Liver (tissue), 9 donors: Measurements from ENCODE around the gene PITPNC1. TPM values are rescaled to one million over a fixed set of nuclear protein-coding genes. Genes with fewer than 3 reads are reported as not detected.

Experiments used
- DNase-seq: peaks from one replicate; pipeline ENCODE4 v3.0.0-alpha.2; 2017; ENCODE audit warnings: low spot score
- H3K27ac ChIP-seq, 2 donors: one replicate each; pipeline ENCODE4 v1.7.0; 2013; ENCODE audit warnings: inconsistent platforms in 2 of 2, low read length in 2 of 2, control low read depth in 1 of 2, low read depth in 1 of 2, mild to moderate bottlenecking in 1 of 2
- H3K27me3 ChIP-seq, 4 donors: one replicate each; pipeline versions ENCODE4 v1.6.1 to v1.7.0; 2013; ENCODE audit warnings: low read length in 3 of 4, inconsistent platforms in 1 of 4, mild to moderate bottlenecking in 1 of 4, moderate library complexity in 1 of 4; ENCODE audit not compliant: control insufficient read depth in 4 of 4, insufficient read depth in 4 of 4
- H3K36me3 ChIP-seq, 4 donors: one replicate each; pipeline versions ENCODE4 v1.6.1 to v1.7.0; 2013; ENCODE audit warnings: low read length in 3 of 4, mild to moderate bottlenecking in 3 of 4, low read depth in 1 of 4, moderate library complexity in 1 of 4; ENCODE audit not compliant: control insufficient read depth in 4 of 4, insufficient read depth in 3 of 4
- H3K4me1 ChIP-seq, 4 donors: one replicate each; pipeline versions ENCODE4 v1.6.1 to v1.7.0; 2013; ENCODE audit warnings: low read length in 3 of 4, mild to moderate bottlenecking in 3 of 4, moderate library complexity in 1 of 4; ENCODE audit not compliant: control insufficient read depth in 4 of 4, insufficient read depth in 4 of 4
- H3K4me3 ChIP-seq, 3 donors: one replicate each; pipeline versions ENCODE4 v1.6.1 to v1.7.0; 2013; ENCODE audit warnings: low read length in 3 of 3, control low read depth in 1 of 3, low read depth in 1 of 3, mild to moderate bottlenecking in 1 of 3
- H3K9ac ChIP-seq, 2 donors: one replicate each; pipeline ENCODE4 v1.7.0; 2013; ENCODE audit warnings: low read length in 2 of 2, mild to moderate bottlenecking in 2 of 2, moderate library complexity in 2 of 2, control low read depth in 1 of 2, low read depth in 1 of 2
- H3K9me3 ChIP-seq, 4 donors: one replicate each; pipeline versions ENCODE4 v1.6.1 to v1.7.0; 2013; ENCODE audit warnings: low read length in 3 of 4; ENCODE audit not compliant: control insufficient read depth in 4 of 4
- ATF3 ChIP-seq: IDR thresholded peaks from 2 replicates; pipeline ENCODE4 v1.6.1; 2016; ENCODE audit warnings: antibody characterized with exemption
- EGR1 ChIP-seq, 2 donors: IDR thresholded peaks; 2 replicates each; pipeline ENCODE4 v1.6.1; 2016 to 2018; ENCODE audit warnings: antibody characterized with exemption in 2 of 2, low read depth in 2 of 2
- FOXA1 ChIP-seq: IDR thresholded peaks from 2 replicates; pipeline ENCODE4 v1.6.1; 2016; ENCODE audit warnings: antibody characterized with exemption
- FOXA2 ChIP-seq: IDR thresholded peaks from 2 replicates; pipeline ENCODE4 v1.6.1; 2016; ENCODE audit warnings: antibody characterized with exemption
- GABPA ChIP-seq, 2 donors: IDR thresholded peaks in 1 of 2; conservative IDR thresholded peaks in 1 of 2; 2 replicates each; pipeline ENCODE4 v1.6.1; 2016; ENCODE audit warnings: antibody characterized with exemption in 2 of 2, mild to moderate bottlenecking in 1 of 2, moderate library complexity in 1 of 2
- HNF4A ChIP-seq, 2 donors: conservative IDR thresholded peaks; 2 replicates each; pipeline ENCODE4 v1.6.1; 2016; ENCODE audit warnings: antibody characterized with exemption in 2 of 2, mild to moderate bottlenecking in 2 of 2
- HNF4G ChIP-seq: IDR thresholded peaks from 2 replicates; pipeline ENCODE4 v1.6.1; 2016; ENCODE audit warnings: antibody characterized with exemption
- JUND ChIP-seq, 2 donors: IDR thresholded peaks; 2 replicates each; pipeline ENCODE4 v1.6.1; 2016; ENCODE audit warnings: antibody characterized with exemption in 2 of 2
- NR2F2 ChIP-seq: IDR thresholded peaks from 2 replicates; pipeline ENCODE4 v1.6.1; 2016; ENCODE audit warnings: antibody characterized with exemption
- RAD21 ChIP-seq, 2 donors: IDR thresholded peaks; 2 replicates each; pipeline ENCODE4 v1.6.1; 2016; ENCODE audit warnings: antibody characterized with exemption in 2 of 2, mild to moderate bottlenecking in 2 of 2
- SP1 ChIP-seq: IDR thresholded peaks from 2 replicates; pipeline ENCODE4 v1.6.1; 2018; ENCODE audit warnings: antibody characterized with exemption, mild to moderate bottlenecking
- TAF1 ChIP-seq: conservative IDR thresholded peaks from 2 replicates; pipeline ENCODE4 v1.6.1; 2016; ENCODE audit warnings: antibody characterized with exemption, mild to moderate bottlenecking
- ZBTB33 ChIP-seq: IDR thresholded peaks from 2 replicates; pipeline ENCODE4 v1.6.1; 2016; ENCODE audit warnings: antibody characterized with exemption
- WGBS: extraction: QIAGEN DNeasy Blood & Tissue Kit; methylation state at CpG from one replicate; pipeline ENCODE4 v1.1.7; 2013; 5-methylcytosine and 5-hydroxymethylcytosine counted together
- polyA plus RNA-seq, 2 donors: library from polyadenylated mRNA; stranded (reverse) in 1 of 2; unstranded in 1 of 2; fragments of 200-250 nt in 1 of 2; fragments of >200 nt in 1 of 2; fragmentation: Nextera tagmentation in 1 of 2; extraction: Ambion mirVana in 1 of 2; gene quantifications; one replicate each; pipeline versions ENCODE4 v1.2.1 to v1.2.3, GENCODE V29; 2013 to 2015
- total RNA-seq, 2 donors: library from RNA; depleted of rRNA; stranded (reverse); fragments of >200 nt; gene quantifications; one replicate each; pipeline ENCODE4 v1.2.3, GENCODE V29; 2014
- TF ChIP-seq, protein P1 (sequence below): IDR thresholded peaks from 2 replicates; pipeline ENCODE4 v1.6.1; 2016; ENCODE audit warnings: antibody characterized with exemption
- TF ChIP-seq, protein P2 (sequence below): IDR thresholded peaks from 2 replicates; pipeline ENCODE4 v1.6.1; 2016; ENCODE audit warnings: antibody characterized with exemption, mild to moderate bottlenecking
- TF ChIP-seq, protein P3 (sequence below): fragments of 150-350 bp; IDR thresholded peaks from 2 replicates; pipeline ENCODE4 v1.5.1; 2017; ENCODE audit warnings: improper control_type of control experiment, low read depth, low read length; ENCODE audit not compliant: missing input control
- donor health status: healthy.
- donor health status: healthy.
- donor health status: healthy.
- donor health status: healthy.
- donor health status: healthy.

Gene PITPNC1
- total and polyA plus RNA-seq, 4 donors: 2.3 to 10.2 (median 5.7) TPM

- Histone ChIP-seq H3K27me3 (no peaks in the 10 kb centered on the region), H3K4me3 (no peak overlapping the region), H3K36me3 (no peaks in the 10 kb centered on the region), H3K9ac (no peak overlapping the region), H3K9me3 (no peaks in the 10 kb centered on the region), H3K27ac (no peak overlapping the region), H3K4me1 (no peaks in the 10 kb centered on the region)
- WGBS: 84% methylated on average over 5 of the region's 5 CpGs
- TF ChIP-seq SP1: no peak
- no peak for DNase-seq
Measured at GRCh38 chr17:67519801-67520251, 142.7 kb downstream of the PITPNC1 start.

- WGBS: 70% methylated on average over 13 of the region's 13 CpGs
- Histone ChIP-seq H3K4me1 (no peaks in the 10 kb centered on the region), H3K27me3 (no peaks in the 10 kb centered on the region), H3K9ac (no peak overlapping the region), H3K4me3 (no peak overlapping the region), H3K27ac (no peak overlapping the region), H3K36me3 (no peaks in the 10 kb centered on the region), H3K9me3 (no peaks in the 10 kb centered on the region)
- TF ChIP-seq, protein P1, sequence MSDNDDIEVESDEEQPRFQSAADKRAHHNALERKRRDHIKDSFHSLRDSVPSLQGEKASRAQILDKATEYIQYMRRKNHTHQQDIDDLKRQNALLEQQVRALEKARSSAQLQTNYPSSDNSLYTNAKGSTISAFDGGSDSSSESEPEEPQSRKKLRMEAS: no peak
- TF ChIP-seq ATF3 (no peak), NR2F2 (no peak), GABPA (IDR thresholded peaks at IDR 0.05 in 1 of 2, conservative IDR thresholded peaks at IDR 0.05 in 1 of 2) (no peak), FOXA2 (no peak), TAF1 (no peak), ZBTB33 (no peak), HNF4G (no peak), HNF4A (conservative IDR thresholded peaks at IDR 0.05) (no peak), RAD21 (IDR thresholded peaks at IDR 0.05) (no peak), JUND (IDR thresholded peaks at IDR 0.05) (no peak), EGR1 (IDR thresholded peaks at IDR 0.05; ENCODE audit: low read depth in 2 of 2) (no peak), SP1 (no peak), FOXA1 (no peak)
- TF ChIP-seq, protein P2, sequence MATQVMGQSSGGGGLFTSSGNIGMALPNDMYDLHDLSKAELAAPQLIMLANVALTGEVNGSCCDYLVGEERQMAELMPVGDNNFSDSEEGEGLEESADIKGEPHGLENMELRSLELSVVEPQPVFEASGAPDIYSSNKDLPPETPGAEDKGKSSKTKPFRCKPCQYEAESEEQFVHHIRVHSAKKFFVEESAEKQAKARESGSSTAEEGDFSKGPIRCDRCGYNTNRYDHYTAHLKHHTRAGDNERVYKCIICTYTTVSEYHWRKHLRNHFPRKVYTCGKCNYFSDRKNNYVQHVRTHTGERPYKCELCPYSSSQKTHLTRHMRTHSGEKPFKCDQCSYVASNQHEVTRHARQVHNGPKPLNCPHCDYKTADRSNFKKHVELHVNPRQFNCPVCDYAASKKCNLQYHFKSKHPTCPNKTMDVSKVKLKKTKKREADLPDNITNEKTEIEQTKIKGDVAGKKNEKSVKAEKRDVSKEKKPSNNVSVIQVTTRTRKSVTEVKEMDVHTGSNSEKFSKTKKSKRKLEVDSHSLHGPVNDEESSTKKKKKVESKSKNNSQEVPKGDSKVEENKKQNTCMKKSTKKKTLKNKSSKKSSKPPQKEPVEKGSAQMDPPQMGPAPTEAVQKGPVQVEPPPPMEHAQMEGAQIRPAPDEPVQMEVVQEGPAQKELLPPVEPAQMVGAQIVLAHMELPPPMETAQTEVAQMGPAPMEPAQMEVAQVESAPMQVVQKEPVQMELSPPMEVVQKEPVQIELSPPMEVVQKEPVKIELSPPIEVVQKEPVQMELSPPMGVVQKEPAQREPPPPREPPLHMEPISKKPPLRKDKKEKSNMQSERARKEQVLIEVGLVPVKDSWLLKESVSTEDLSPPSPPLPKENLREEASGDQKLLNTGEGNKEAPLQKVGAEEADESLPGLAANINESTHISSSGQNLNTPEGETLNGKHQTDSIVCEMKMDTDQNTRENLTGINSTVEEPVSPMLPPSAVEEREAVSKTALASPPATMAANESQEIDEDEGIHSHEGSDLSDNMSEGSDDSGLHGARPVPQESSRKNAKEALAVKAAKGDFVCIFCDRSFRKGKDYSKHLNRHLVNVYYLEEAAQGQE: no peak
- TF ChIP-seq, protein P3, sequence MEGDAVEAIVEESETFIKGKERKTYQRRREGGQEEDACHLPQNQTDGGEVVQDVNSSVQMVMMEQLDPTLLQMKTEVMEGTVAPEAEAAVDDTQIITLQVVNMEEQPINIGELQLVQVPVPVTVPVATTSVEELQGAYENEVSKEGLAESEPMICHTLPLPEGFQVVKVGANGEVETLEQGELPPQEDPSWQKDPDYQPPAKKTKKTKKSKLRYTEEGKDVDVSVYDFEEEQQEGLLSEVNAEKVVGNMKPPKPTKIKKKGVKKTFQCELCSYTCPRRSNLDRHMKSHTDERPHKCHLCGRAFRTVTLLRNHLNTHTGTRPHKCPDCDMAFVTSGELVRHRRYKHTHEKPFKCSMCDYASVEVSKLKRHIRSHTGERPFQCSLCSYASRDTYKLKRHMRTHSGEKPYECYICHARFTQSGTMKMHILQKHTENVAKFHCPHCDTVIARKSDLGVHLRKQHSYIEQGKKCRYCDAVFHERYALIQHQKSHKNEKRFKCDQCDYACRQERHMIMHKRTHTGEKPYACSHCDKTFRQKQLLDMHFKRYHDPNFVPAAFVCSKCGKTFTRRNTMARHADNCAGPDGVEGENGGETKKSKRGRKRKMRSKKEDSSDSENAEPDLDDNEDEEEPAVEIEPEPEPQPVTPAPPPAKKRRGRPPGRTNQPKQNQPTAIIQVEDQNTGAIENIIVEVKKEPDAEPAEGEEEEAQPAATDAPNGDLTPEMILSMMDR: no peak
- DNase-seq: no peak
Measured at GRCh38 chr17:67520252-67520906, 143.3 kb downstream of the PITPNC1 start.
